Measurements from ENCODE around the gene POLR1G.

DNA sequence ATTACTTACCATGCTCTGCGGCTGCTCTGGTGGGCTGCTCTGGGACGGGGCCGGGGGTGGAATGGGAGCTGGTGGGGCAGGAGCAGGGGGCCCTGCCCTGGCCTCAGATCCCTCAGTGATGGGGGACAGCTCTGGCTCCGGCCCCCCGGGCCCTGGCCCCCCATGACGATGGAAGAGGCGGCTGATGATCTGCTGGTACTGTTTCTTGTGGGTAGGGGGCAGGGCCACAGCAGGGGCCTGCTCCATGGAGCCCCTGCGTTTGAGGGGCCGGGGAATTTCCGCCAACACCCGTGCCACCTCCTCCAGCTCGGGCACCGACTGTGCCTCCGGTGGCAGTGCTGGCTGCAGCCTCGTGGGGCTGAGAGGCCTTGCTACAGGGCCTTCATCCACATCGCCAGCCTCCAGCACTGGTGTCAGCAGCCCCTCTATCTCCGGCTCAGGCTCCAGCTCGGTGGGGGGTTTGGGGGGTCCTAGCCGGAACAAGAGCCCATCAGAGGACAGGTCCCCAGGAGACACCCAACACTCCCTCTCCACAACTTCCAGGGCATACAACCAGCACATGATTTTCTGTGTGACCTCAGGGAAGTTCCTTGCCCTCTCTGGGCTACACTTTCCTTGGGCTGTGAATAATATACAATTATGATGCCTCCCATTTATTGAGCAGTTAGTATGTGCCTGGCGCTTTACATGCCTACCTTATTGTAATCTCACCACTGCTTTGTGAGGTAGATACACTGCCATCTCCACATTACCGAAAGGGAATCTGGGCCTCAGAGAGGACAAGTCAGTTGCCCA, 14.4 kb upstream of the POLR1G start:
- TF ChIP-seq CTCF (IDR thresholded peaks at IDR 0.05) (no peak), POLR2A (IDR thresholded peaks at IDR 0.05) (no peak)

All from suprapubic skin (tissue), 3 donors.